ENCODE results near the gene EMILIN1. TPM values are rescaled to one million over a fixed set of nuclear protein-coding genes. Genes with fewer than 3 reads are reported as not detected.

The EMILIN1 gene
- total and polyA plus RNA-seq, 2 experiments from 2014 or later, result 3.2 to 15.4 TPM

DNA sequence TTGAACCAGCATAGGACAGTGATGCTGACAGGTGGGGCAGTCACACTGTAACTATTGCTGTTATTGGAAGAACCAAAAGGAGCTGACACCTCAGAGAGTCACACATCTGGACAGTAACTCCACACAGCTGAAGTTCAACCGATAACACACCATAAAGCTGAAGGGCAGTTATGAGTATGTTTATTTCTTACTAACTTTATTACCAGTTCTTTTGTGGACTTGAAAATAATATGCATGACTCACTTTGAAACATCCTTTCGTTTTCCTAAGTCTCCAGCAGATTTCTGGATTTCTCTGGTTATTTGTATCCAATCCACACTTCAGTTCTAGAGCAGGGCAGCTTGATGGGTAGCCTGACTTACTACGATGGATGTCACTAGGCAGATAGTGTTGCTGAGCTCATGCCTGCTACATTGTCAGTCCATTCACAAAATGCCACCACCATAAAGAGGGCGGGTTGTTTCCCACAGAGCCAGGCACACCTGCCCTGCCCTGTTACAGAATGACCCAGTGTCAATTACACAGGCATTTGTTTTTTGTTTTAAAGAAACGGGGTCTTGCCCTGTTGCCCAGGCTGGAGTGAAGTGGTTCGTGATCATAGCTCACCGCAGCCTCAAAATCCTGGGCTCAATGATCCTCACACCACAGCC lies 35.3 kb upstream of the EMILIN1 start (continued):
- TF ChIP-seq JUNB (IDR thresholded peaks at IDR 0.05; ENCODE audit: unreplicated experiment) (no peak), ETS1 (IDR thresholded peaks at IDR 0.05) (no peak), POLR2AphosphoS5 (IDR thresholded peaks at IDR 0.05; ENCODE audit: low read depth) (no peak)

- H3K4me3 ChIP-seq, result peak overlapping the region; percentile 99
- peaks cover 23% of the 10 kb centered on the region for H3K36me3 Mint-ChIP-seq (ENCODE audit: low read depth)
- H3K36me3 ChIP-seq (ENCODE audit: insufficient read depth), result 0 out of 2 replicates have a peak, but pooled peaks cover 2% of the 10 kb centered on the region
- H3K27ac Mint-ChIP-seq, result peak overlapping the region; percentile 94
- ATAC-seq, result peak; percentile 38
- peak overlapping the region; percentile 95 for H3K4me3 Mint-ChIP-seq
- no peaks in the 10 kb centered on the region for H3K27me3 ChIP-seq (ENCODE audit: insufficient read depth)
- peaks cover 6% of the 10 kb centered on the region; the same call in 1 of the 2 replicates for H3K4me1 ChIP-seq (ENCODE audit: insufficient read depth)
- peak overlapping the region; percentile 61; the same call in 1 of the 2 replicates for H3K27ac ChIP-seq (ENCODE audit: low read depth)
- H3K4me1 Mint-ChIP-seq, result peaks cover 9% of the 10 kb centered on the region; the same call in 2 of the 3 replicates
- TF ChIP-seq POLR2AphosphoS5 (IDR thresholded peaks at IDR 0.05; ENCODE audit: low read depth), result 0 out of 2 replicates have a peak, but pooled peaks have one; percentile 7
- no peak for TF ChIP-seq JUNB (IDR thresholded peaks at IDR 0.05; ENCODE audit: unreplicated experiment)
- no peak for TF ChIP-seq STAT1 (IDR thresholded peaks at IDR 0.05; ENCODE audit: unreplicated experiment)
- no peak for TF ChIP-seq EZH2 (IDR thresholded peaks at IDR 0.05; ENCODE audit: low read depth, unreplicated experiment)
- no peak for TF ChIP-seq ZNF114 (CRISPR knock-in tag; IDR thresholded peaks at IDR 0.05)
- TF ChIP-seq EZH2phosphoT487 (IDR thresholded peaks at IDR 0.05; ENCODE audit: unreplicated experiment), result no peak
- no peaks in the 10 kb centered on the region for H3K9me2 ChIP-seq (ENCODE audit: insufficient read depth)
- peaks cover 11% of the 10 kb centered on the region for H3F3A ChIP-seq (replicated peaks; ENCODE audit: low read depth)
- peaks cover 20% of the 10 kb centered on the region for H3K27me3 Mint-ChIP-seq (ENCODE audit: insufficient read depth, low read depth, poor library complexity)
- H2AFZ ChIP-seq, result peak overlapping the region; percentile 99
- peaks cover 12% of the 10 kb centered on the region for H3K9me3 Mint-ChIP-seq
- H3K79me2 ChIP-seq (replicated peaks; ENCODE audit: insufficient read depth), result no peaks in the 10 kb centered on the region
- DNase-seq (ENCODE audit: low spot score), result peak; percentile 37
- H3K4me2 ChIP-seq, result peak overlapping the region; percentile 90
- H4K20me1 ChIP-seq (replicated peaks; ENCODE audit: insufficient read depth), result no peaks in the 10 kb centered on the region
Measured at GRCh38 chr2:27049422-27050280, 28.8 kb upstream of the EMILIN1 start.

GRCh38 chr2:27050281-27050995 lies 28.0 kb upstream of the EMILIN1 start:
- H3K27me3 ChIP-seq (ENCODE audit: insufficient read depth), result no peaks in the 10 kb centered on the region
- peaks cover 12% of the 10 kb centered on the region for H3K9me3 Mint-ChIP-seq
- DNase-seq (ENCODE audit: low spot score) (peak; percentile 95), ATAC-seq (peak; percentile 66)
- H3K36me3 Mint-ChIP-seq (ENCODE audit: low read depth), result peaks cover 29% of the 10 kb centered on the region
- peaks cover 8% of the 10 kb centered on the region; the same call in 1 of the 2 replicates for H3K36me3 ChIP-seq (ENCODE audit: insufficient read depth)
- peak overlapping the region; percentile 94 for H3K27ac Mint-ChIP-seq
- peak overlapping the region; percentile 99 for H3K4me3 ChIP-seq
- H3K27me3 Mint-ChIP-seq (ENCODE audit: insufficient read depth, low read depth, poor library complexity), result peaks cover 23% of the 10 kb centered on the region
- H3K4me1 Mint-ChIP-seq, result peaks cover 9% of the 10 kb centered on the region; the same call in 2 of the 3 replicates
- peak overlapping the region; percentile 99 for H2AFZ ChIP-seq
- H3K27ac ChIP-seq (ENCODE audit: low read depth), result peak overlapping the region; percentile 61; the same call in 1 of the 2 replicates
- peaks cover 11% of the 10 kb centered on the region for H3F3A ChIP-seq (replicated peaks; ENCODE audit: low read depth)
- no peaks in the 10 kb centered on the region for H4K20me1 ChIP-seq (replicated peaks; ENCODE audit: insufficient read depth)
- H3K4me1 ChIP-seq (ENCODE audit: insufficient read depth), result peaks cover 6% of the 10 kb centered on the region; the same call in 1 of the 2 replicates
- peak overlapping the region; percentile 90 for H3K4me2 ChIP-seq
- H3K9me2 ChIP-seq (ENCODE audit: insufficient read depth), result no peaks in the 10 kb centered on the region
- H3K4me3 Mint-ChIP-seq, result peak overlapping the region; percentile 95
- no peaks in the 10 kb centered on the region for H3K79me2 ChIP-seq (replicated peaks; ENCODE audit: insufficient read depth)
- TF ChIP-seq POLR2AphosphoS5 (IDR thresholded peaks at IDR 0.05; ENCODE audit: low read depth) (peak; percentile 46; the same call in 1 of the 2 replicates), ZNF331 (CRISPR knock-in tag; IDR thresholded peaks at IDR 0.05; ENCODE audit: low read depth) (no peak), ZNF114 (CRISPR knock-in tag; IDR thresholded peaks at IDR 0.05) (no peak)
- TF ChIP-seq, protein P1, sequence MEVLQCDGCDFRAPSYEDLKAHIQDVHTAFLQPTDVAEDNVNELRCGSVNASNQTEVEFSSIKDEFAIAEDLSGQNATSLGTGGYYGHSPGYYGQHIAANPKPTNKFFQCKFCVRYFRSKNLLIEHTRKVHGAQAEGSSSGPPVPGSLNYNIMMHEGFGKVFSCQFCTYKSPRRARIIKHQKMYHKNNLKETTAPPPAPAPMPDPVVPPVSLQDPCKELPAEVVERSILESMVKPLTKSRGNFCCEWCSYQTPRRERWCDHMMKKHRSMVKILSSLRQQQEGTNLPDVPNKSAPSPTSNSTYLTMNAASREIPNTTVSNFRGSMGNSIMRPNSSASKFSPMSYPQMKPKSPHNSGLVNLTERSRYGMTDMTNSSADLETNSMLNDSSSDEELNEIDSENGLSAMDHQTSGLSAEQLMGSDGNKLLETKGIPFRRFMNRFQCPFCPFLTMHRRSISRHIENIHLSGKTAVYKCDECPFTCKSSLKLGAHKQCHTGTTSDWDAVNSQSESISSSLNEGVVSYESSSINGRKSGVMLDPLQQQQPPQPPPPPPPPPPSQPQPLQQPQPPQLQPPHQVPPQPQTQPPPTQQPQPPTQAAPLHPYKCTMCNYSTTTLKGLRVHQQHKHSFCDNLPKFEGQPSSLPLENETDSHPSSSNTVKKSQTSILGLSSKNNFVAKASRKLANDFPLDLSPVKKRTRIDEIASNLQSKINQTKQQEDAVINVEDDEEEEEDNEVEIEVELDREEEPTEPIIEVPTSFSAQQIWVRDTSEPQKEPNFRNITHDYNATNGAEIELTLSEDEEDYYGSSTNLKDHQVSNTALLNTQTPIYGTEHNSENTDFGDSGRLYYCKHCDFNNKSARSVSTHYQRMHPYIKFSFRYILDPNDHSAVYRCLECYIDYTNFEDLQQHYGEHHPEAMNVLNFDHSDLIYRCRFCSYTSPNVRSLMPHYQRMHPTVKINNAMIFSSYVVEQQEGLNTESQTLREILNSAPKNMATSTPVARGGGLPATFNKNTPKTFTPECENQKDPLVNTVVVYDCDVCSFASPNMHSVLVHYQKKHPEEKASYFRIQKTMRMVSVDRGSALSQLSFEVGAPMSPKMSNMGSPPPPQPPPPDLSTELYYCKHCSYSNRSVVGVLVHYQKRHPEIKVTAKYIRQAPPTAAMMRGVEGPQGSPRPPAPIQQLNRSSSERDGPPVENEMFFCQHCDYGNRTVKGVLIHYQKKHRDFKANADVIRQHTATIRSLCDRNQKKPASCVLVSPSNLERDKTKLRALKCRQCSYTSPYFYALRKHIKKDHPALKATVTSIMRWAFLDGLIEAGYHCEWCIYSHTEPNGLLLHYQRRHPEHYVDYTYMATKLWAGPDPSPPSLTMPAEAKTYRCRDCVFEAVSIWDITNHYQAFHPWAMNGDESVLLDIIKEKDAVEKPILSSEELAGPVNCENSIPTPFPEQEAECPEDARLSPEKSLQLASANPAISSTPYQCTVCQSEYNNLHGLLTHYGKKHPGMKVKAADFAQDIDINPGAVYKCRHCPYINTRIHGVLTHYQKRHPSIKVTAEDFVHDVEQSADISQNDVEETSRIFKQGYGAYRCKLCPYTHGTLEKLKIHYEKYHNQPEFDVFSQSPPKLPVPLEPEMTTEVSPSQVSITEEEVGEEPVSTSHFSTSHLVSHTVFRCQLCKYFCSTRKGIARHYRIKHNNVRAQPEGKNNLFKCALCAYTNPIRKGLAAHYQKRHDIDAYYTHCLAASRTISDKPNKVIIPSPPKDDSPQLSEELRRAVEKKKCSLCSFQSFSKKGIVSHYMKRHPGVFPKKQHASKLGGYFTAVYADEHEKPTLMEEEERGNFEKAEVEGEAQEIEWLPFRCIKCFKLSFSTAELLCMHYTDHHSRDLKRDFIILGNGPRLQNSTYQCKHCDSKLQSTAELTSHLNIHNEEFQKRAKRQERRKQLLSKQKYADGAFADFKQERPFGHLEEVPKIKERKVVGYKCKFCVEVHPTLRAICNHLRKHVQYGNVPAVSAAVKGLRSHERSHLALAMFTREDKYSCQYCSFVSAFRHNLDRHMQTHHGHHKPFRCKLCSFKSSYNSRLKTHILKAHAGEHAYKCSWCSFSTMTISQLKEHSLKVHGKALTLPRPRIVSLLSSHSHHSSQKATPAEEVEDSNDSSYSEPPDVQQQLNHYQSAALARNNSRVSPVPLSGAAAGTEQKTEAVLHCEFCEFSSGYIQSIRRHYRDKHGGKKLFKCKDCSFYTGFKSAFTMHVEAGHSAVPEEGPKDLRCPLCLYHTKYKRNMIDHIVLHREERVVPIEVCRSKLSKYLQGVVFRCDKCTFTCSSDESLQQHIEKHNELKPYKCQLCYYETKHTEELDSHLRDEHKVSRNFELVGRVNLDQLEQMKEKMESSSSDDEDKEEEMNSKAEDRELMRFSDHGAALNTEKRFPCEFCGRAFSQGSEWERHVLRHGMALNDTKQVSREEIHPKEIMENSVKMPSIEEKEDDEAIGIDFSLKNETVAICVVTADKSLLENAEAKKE (CRISPR knock-in tag; IDR thresholded peaks at IDR 0.05), result no peak

Data from GM23338 (cell line).